Activated naive CD8-positive, alpha-beta T cell treated with anti-CD3 and anti-CD28 coated beads for 36 hours (primary cell): ENCODE measurements around the gene RGS3. TPM values are rescaled to one million over a fixed set of nuclear protein-coding genes. Genes with fewer than 3 reads are reported as not detected.
"Not testable (repeated sequence)": the region's sequence is repeated elsewhere in the genome, so short reads cannot be mapped to it uniquely, and the experiment has no call there.

Experiments used
- DNase-seq: peaks from one replicate; pipeline ENCODE4 v3.0.0; 2021
- H3K27ac Mint-ChIP-seq: one replicate; pipeline ENCODE4 v1.8.0; 2022; ENCODE audit warnings: mild to moderate bottlenecking, moderate library complexity, mixed read lengths
- H3K27me3 Mint-ChIP-seq: one replicate; pipeline ENCODE4 v1.8.0; 2022; ENCODE audit warnings: mild to moderate bottlenecking, mixed read lengths
- H3K36me3 Mint-ChIP-seq: one replicate; pipeline ENCODE4 v1.8.0; 2021; ENCODE audit warnings: mild to moderate bottlenecking, mixed read lengths
- H3K4me1 Mint-ChIP-seq: one replicate; pipeline ENCODE4 v1.8.0; 2021; ENCODE audit warnings: mixed read lengths
- H3K4me3 Mint-ChIP-seq: one replicate; pipeline ENCODE4 v1.8.0; 2022; ENCODE audit warnings: mild to moderate bottlenecking, moderate library complexity, mixed read lengths
- H3K9me3 Mint-ChIP-seq: one replicate; pipeline ENCODE4 v1.8.0; 2022; ENCODE audit warnings: mixed read lengths
- total RNA-seq, 2 experiments: library from RNA; stranded (reverse); gene quantifications; one replicate each; pipeline ENCODE4 v1.2.3, GENCODE V29; 2021

RGS3 gene
- 10 to 100 TPM; 61.7 to 65.0 TPM for total RNA-seq

DNA sequence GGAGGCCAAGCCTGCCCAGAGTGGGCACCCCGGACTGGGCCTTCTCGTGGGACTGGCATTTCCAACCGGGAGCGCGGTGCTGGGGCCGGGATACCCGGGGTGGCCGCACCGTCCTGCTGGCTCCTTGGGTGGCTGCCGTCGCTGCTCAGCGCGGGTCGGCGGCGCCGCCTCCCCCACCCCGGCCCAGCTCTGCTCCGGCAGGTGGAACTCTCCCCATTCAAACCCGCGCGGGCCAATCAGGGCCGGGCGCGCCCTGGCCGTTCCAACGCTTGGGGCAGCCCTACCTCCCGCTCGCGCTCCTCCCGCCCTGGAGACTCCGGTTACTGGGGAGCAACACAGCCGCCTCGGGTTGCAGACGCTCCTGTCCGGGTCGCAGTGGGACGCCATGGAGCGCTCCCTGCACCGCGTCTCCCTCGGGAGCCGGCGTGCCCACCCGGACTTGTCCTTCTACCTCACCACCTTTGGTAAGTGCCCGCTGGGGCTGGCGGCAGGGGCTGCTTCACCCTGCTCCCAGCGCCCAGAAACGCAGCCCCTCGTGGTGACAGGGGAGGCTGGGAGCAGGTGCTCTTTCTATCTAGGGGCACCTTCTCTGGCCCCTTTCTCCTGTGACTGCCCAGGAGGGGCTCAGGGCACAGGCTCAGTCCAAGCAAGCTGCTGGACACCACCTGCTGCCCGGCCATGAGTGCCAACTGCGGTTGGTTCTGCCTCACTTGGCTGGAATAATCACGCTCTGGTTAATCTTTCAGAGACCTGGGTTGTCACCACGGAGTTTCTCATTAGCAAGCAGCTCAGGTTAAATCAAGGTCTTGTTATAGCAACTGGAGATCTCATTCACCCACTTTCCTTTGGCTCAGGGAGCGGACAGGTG lies at the start of gene RGS3:
Gene RGS3 (plus strand): TSS at position 310 of the 868 bp plus-strand sequence. CDS start 76 bp downstream, at position 386.
- Mint-ChIP-seq H3K4me3 (no peak within 1 kb of the TSS), H3K27ac (no peak within 1 kb of the TSS), H3K36me3 (peaks cover 3% of the 10 kb centered on the region), H3K4me1 (peaks cover 5% of the 10 kb centered on the region), H3K27me3 (no peaks in the 10 kb centered on the region), H3K9me3 (peaks cover 10% of the 10 kb centered on the region)
- no peak for DNase-seq

DNA sequence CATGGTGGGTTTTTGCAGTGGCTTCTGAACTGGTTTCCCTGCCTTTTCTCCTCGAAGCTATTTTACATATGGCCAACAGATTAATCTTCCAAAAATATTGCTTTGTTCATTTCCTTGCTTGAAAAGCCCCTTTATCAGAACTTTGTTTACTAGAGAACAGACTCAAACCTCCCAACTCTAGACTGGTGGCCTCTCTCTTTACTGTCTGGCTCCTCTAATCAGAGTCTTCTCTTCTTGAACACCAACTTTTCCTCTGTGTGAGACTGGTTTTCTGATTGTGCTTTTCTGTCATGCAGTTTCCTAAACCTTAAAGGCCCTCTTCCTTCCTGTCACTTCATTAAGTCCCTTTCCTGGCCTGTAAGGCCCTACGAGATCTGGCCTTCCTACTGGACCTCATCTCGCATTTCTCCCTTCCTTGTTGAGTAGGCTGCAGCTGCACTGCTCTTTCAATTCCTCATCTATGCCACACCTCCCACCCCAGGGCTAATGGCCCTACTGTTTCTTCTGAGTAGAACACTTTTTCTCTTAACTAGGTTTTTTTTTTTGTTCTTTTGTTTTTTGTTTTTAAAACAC lies 47.3 kb upstream of the RGS3 start:
- no peak overlapping the region for H3K27ac Mint-ChIP-seq
- H3K9me3 Mint-ChIP-seq: no peaks in the 10 kb centered on the region
- no peaks in the 10 kb centered on the region for H3K36me3 Mint-ChIP-seq
- DNase-seq: no peak
- peaks cover 4% of the 10 kb centered on the region for H3K4me1 Mint-ChIP-seq
- H3K27me3 Mint-ChIP-seq: no peaks in the 10 kb centered on the region
- H3K4me3 Mint-ChIP-seq: no peak overlapping the region

DNA sequence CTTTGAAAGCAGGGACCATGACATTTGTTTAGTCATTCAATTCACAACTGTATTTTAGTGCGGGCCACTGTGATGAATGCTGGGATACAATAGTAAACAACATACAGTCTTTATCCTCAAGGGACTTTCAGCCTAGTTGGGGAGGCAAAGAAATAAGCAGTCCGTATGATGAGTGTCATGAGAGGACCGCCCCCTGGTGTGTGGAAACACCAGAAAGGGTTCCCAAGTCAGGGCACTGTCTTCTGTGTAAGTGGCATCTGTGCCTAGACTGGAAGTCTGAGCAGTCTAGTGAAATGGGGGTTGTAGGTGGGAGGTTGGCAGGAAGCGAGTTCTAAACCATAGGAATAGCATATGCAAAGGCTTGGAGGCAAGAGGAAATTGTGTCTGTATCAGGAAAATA lies 46.2 kb upstream of the RGS3 start:
- DNase-seq: no peak
- Mint-ChIP-seq H3K4me3 (no peak overlapping the region), H3K9me3 (no peaks in the 10 kb centered on the region), H3K27ac (no peak overlapping the region), H3K27me3 (no peaks in the 10 kb centered on the region), H3K36me3 (no peaks in the 10 kb centered on the region), H3K4me1 (no peaks in the 10 kb centered on the region)

DNA sequence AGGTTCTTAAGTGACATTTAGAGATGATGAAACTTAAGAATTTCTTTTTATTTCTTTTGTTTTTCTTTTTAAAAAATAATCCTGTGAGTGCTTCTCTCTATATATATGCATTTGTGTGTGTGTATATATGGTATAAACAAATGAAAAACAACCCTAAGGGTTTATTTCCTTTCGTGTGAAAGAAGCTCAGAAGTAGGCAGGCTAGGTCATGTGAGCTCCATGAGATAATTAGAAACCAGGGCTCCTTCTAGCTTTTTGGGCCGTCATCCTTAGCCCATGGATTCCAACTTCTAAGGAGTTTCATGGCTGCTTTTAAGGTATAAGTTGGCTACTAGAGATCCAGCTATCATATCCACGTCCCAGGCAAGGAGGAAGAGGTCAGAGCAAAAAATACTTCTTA lies 41.8 kb upstream of the RGS3 start:
- no peak for DNase-seq
- Mint-ChIP-seq H3K36me3 (no peaks in the 10 kb centered on the region), H3K27ac (no peak overlapping the region), H3K27me3 (peaks cover 5% of the 10 kb centered on the region), H3K9me3 (no peaks in the 10 kb centered on the region), H3K4me1 (no peaks in the 10 kb centered on the region), H3K4me3 (no peak overlapping the region)

DNA sequence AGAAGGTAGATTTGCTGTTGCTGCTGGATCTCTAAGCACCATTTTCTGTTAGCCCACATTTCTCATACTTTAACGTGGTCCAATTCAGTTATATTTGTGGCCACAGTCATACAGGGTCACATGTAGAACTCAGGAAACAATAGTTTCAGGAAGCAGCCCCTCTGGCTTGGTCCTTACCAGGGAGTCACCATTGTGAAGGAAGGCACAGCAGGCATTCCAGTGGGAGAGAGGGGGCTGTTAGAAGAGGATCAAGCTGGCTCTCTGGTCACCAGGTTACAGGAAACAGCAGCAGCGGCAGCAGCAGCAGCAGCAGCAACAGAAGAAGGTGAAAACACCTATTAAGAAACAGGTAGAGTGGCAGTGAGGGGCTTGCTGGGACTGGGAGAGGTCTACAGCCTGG lies 38.5 kb upstream of the RGS3 start:
- H3K27me3 Mint-ChIP-seq: peaks cover 5% of the 10 kb centered on the region
- no peak overlapping the region for H3K4me3 Mint-ChIP-seq
- H3K27ac Mint-ChIP-seq: no peak overlapping the region
- H3K9me3 Mint-ChIP-seq: no peaks in the 10 kb centered on the region
- no peaks in the 10 kb centered on the region for H3K4me1 Mint-ChIP-seq
- H3K36me3 Mint-ChIP-seq: no peaks in the 10 kb centered on the region
- DNase-seq: no peak

DNA sequence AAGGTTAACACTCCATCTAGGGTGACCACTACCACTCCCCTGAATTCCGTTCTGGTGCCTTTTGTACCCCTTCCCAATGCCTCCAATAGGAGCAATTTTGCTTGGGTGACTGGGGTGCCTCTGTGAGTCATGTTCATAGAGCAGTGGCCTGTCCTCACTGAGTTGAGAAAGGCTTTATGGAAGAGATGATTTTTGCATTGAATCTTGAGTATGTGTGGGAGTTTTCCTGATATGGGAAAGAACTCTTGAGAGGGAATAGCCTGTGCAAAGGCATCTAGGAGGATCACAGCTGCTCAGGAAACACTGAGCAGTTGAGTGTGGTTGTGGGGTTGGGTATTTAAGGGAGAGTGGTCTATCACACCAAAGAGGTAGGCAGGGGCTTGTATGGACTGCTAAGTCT lies 36.8 kb upstream of the RGS3 start:
- H3K9me3 Mint-ChIP-seq: no peaks in the 10 kb centered on the region
- DNase-seq: no peak
- no peaks in the 10 kb centered on the region for H3K4me1 Mint-ChIP-seq
- H3K36me3 Mint-ChIP-seq: no peaks in the 10 kb centered on the region
- H3K27ac Mint-ChIP-seq: no peak overlapping the region
- H3K27me3 Mint-ChIP-seq: peaks cover 5% of the 10 kb centered on the region
- H3K4me3 Mint-ChIP-seq: no peak overlapping the region

DNA sequence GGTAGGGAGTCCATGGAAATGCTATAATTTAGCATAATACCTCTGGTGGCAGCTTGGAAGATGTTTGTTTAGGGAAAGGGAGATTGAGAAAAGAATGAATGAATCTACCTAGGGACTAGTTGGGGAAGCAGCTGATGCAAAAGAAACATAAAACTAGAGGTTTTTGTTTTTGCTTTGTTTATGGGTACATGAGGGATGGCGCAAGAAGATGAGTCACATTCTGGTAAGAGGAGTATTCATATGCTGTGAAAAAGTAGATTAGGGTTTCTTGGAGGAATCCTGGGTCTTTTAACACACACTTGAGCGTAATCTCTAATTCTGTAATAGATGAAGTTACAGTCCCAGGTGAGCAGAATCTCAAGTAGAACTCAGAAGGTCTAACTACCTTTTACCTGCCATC lies 35.9 kb upstream of the RGS3 start:
- Mint-ChIP-seq H3K27me3 (peaks cover 5% of the 10 kb centered on the region), H3K4me1 (no peaks in the 10 kb centered on the region), H3K4me3 (no peak overlapping the region), H3K36me3 (no peaks in the 10 kb centered on the region), H3K27ac (no peak overlapping the region), H3K9me3 (no peaks in the 10 kb centered on the region)
- DNase-seq: no peak

DNA sequence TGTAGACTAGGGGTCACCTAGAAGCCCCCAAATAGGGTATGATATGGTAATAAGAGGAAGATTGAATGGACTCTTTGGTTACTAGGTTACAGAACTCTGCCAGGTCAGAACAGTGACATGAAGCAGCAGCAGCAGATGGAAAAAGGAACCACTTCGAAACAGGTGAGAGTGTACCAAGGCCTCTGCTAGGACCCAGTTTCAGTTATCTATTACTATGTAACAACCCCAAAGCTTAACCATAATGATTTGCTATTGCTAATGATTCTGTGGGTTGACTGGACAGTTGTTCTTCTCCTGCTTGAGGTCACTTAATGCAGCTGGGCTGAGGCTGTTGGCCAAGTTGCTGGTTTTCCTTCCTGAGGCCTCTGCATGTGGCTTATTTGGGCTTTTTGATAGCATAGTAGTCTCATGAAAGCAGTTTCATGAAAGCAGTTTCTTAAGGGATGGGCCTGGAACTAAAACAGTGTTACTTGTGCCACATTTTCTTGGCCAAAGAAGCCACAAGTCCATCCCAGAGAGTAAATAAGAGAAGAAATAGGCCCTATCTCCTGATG lies 35.4 kb upstream of the RGS3 start:
- Mint-ChIP-seq H3K9me3 (no peaks in the 10 kb centered on the region), H3K4me3 (no peak overlapping the region), H3K27me3 (peaks cover 5% of the 10 kb centered on the region), H3K27ac (no peak overlapping the region), H3K4me1 (no peaks in the 10 kb centered on the region), H3K36me3 (no peaks in the 10 kb centered on the region)
- no peak for DNase-seq

DNA sequence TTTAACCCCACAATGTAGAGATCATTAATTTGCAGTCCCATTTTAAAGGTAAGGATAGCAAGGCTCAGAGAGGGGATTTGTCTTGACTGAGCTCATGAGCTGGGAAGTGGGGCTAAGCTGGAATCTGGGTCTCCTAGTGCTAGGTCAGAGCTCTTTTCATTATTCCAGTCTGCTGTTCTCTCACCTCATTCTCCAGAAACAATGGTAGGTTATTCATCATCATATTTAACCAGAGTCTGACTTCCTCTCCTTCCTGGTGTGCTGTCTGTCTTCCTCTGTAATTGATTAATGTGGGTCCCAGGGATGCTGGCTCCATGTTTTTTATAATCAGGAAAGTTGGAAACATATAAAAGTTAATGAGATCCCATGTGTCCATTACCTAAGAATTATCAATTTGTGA lies 32.3 kb upstream of the RGS3 start:
- Mint-ChIP-seq H3K27me3 (no peaks in the 10 kb centered on the region), H3K4me1 (no peaks in the 10 kb centered on the region), H3K4me3 (no peak overlapping the region), H3K9me3 (peaks cover 4% of the 10 kb centered on the region), H3K36me3 (no peaks in the 10 kb centered on the region), H3K27ac (no peak overlapping the region)
- DNase-seq: no peak

DNA sequence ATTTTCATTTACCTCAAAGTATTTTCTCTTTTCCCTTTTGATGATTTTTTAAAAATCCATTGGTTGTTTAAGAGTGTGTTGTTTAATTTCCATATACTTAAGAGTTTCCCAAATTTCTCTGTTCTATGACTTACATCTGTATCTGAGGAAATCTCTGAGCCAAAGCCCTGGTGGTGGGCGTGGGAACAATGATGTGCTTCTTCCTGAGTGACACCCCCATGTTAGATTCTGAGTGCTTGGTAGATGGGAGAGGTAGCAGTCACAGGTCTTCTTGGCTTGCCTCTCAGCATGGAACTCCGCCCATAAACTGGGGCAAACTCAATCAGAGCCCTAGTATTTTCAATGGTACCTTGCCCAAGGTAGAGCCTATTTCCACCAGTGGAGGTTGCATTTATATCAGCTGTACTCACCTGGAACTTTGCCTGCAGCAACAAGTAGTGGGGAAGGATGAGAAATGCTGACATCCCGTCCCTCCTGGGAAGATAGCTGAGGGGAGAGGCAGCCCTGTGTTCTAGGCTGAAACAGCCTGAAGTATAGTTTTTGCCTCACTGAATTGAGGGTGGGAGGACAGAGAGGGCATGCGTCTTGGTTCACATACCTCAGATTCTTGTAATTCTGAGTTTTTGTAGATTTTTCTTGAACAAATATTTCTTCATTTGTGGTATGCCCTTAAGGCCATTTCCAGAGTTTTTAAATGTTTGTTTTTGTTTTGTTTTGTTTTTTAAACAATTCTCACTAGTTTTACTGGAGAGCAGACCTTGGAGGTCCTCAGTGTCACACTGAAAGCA lies 26.6 kb upstream of the RGS3 start:
- DNase-seq: no peak
- Mint-ChIP-seq H3K36me3 (no peaks in the 10 kb centered on the region), H3K9me3 (peaks cover 4% of the 10 kb centered on the region), H3K27ac (no peak overlapping the region), H3K4me1 (no peaks in the 10 kb centered on the region), H3K4me3 (no peak overlapping the region), H3K27me3 (no peaks in the 10 kb centered on the region)

DNA sequence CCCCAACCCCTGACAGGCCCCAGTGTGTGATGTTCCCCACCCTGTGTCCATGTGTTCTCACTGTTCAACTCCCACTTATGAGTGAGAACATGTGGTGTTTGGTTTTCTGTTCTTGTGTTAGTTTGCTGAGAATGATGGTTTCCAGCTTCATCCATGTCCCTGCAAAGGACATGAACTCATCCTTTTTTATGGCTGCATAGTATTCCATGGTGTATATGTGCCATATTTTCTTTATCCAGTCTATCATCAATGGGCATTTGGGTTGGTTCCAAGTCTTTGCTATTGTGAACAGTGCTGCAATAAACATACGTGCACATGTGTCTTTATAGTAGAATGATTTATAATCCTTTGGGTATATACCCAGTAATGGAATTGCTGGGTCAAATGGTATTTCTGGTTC lies 25.8 kb upstream of the RGS3 start:
- not testable (repeated sequence) for H3K4me1 Mint-ChIP-seq, H3K27me3 Mint-ChIP-seq, H3K9me3 Mint-ChIP-seq, DNase-seq, H3K27ac Mint-ChIP-seq, H3K36me3 Mint-ChIP-seq, H3K4me3 Mint-ChIP-seq

DNA sequence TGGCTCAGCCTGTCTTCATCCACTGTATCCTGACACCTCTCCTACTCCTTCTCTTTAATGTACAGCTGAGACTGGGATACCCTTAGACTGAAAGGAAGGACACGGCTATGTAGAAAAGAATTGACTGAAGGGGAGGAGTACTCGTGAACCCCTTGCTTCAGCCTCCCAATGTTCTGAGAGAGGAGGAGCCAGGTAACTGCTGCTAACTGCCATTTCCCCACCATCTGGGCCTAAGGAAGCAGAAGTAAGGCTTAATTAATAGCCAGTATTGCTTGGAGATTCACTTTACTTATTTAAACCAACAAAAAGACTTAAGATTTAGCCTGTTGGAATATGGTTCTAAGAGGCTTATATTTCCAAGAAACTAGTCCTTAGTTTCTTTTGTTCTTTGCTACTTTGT lies 18.8 kb upstream of the RGS3 start:
- Mint-ChIP-seq H3K4me3 (no peak overlapping the region), H3K27me3 (no peaks in the 10 kb centered on the region)
- no peak for DNase-seq

DNA sequence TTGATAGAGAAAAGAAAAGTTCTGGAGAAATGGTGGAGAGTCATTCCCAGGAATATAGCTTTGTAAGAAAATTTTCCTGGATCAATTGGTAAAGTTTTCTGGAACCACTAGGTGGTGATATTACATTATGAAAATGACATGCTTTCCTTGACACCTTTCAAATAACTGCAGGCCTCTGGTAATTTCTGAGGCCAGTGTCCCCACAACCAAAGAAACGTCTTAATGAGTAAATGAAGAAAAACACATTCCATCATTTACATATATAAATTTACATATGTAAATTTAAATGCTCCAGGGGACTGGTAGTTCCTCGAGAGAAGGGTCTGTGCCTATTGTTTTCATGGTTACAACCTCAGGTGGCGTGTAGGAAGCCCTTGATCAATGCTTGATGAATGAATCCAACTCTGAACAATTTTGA lies 17.2 kb upstream of the RGS3 start:
- Mint-ChIP-seq H3K4me1 (peaks cover 2% of the 10 kb centered on the region), H3K27me3 (no peaks in the 10 kb centered on the region), H3K4me3 (no peak overlapping the region), H3K27ac (no peak overlapping the region), H3K9me3 (no peaks in the 10 kb centered on the region), H3K36me3 (no peaks in the 10 kb centered on the region)
- DNase-seq: no peak

More for the DNA sequence above, 18.8 kb upstream of the RGS3 start:
- H3K4me1 Mint-ChIP-seq: peaks cover 2% of the 10 kb centered on the region
- no peak overlapping the region for H3K27ac Mint-ChIP-seq
- H3K36me3 Mint-ChIP-seq: no peaks in the 10 kb centered on the region
- H3K9me3 Mint-ChIP-seq: no peaks in the 10 kb centered on the region

DNA sequence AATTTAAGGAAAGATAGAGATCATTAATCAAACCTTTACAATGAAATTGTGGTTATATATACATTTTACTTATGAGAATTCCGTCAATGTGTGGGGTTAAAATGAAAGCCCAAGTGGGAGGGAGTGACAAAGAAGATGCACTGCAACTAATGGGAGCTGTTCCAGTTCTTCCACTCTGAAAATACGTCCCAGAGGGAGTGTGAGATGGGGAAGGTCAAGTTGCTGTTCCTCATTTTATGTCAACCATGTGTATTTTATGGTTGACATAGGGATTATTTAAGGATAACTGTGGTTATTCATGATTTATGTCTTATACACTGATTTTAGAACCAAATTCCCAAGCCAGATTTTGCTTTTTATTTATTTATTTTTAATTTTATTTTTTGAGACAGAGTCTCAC lies 14.2 kb upstream of the RGS3 start:
- Mint-ChIP-seq H3K27ac (no peak overlapping the region), H3K9me3 (no peaks in the 10 kb centered on the region), H3K36me3 (no peaks in the 10 kb centered on the region), H3K4me1 (peaks cover 2% of the 10 kb centered on the region), H3K4me3 (no peak overlapping the region), H3K27me3 (no peaks in the 10 kb centered on the region)
- no peak for DNase-seq

DNA sequence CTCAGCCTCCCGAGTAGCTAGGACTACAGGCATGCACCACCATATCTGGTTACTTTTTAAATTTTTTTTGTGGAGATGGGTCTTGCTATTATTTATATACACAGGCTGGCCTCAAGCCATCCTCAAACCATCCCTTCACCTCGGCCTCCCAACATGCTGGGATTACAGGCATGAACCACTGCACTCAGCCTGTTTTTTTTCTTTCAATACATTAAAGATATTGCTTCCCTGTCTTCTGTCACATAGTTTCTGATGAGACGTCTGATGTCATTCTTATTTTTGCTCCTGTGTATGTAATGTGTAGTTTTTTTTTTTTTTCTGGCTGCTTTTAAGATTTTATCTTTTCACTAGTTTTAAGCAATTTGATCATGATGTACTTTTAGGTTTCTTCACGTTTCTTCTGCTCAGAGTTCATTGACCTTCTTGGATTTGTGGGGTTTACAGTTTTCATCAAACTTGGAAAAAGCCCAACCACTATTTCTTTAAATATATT lies 11.4 kb upstream of the RGS3 start:
- no peak for DNase-seq
- no peaks in the 10 kb centered on the region for H3K27me3 Mint-ChIP-seq
- H3K27ac Mint-ChIP-seq: no peak overlapping the region
- H3K36me3 Mint-ChIP-seq: no peaks in the 10 kb centered on the region
- peaks cover 10% of the 10 kb centered on the region for H3K4me1 Mint-ChIP-seq
- H3K4me3 Mint-ChIP-seq: no peak overlapping the region
- no peaks in the 10 kb centered on the region for H3K9me3 Mint-ChIP-seq
